ENCODE results near the gene COL8A1.

Gene COL8A1

GRCh38 chr3:99753268-99753975 is 115.0 kb downstream of the COL8A1 start:
- in situ Hi-C loops (cut with MboI; ENCODE audit: low sequenced_read_pairs), result no loop called here

DNA sequence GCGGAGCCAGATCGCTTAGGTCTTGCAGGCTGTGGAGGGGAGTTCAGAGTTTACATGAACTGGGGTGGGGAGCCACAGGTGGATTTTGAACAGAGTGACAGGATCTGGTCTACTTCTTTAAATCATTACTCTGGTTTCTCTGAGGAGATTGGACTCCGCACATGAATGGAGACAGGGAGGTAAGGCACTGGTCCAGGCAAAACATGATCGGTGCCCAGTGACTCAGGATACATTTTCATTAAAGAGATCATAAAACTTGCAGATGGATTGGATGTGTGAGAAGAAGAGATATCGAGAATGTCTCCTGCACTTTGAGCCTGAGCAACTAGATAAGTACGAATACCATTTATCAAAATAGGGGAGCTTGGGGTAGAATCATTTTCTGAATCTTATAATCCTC is 117.4 kb downstream of the COL8A1 start:
- in situ Hi-C loops (cut with MboI; ENCODE audit: low sequenced_read_pairs), result no loop called here

DNA sequence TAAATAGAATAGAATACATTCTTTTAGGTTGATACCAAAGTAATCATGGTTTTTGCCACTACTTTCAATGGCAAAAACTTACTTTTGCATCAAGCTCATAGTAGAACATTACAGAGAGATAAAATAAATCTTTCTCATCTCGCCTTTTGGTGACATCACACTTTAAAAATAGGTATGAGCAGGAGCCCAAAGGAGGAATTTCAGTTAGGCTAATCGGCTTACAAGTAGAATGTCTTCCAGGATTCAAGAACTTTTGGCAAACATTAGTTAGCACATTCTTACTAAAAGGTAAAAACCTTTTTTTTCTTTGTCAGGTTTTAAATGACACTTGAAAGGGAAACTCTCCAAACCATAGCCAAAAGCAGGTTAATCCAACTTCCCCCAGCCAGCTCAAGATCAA is 119.6 kb downstream of the COL8A1 start:
- in situ Hi-C loops (cut with MboI; ENCODE audit: low sequenced_read_pairs), result no loop called here

GRCh38 chr3:99758502-99759177 is 120.2 kb downstream of the COL8A1 start:
- in situ Hi-C loops (cut with MboI; ENCODE audit: low sequenced_read_pairs), result no loop called here

DNA sequence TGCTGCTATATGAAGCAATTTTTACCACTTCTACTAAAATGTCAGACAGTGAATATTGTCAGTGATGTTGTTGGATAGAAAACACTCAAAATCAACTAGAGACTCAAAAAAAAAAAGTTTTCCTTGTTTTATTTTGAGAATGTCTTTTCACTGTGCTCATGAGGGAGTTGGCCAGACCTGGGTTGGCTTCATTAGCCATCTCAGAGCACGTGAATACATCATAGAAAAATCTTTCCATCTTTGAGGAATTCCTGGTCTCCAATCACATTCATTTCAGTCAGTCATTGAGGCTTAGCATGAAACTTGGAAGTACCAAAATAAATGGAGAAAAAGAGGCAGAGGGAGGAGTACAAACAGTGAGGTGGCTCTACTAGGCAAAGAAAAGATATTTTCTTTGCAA is 121.6 kb downstream of the COL8A1 start:
- in situ Hi-C loops (cut with MboI; ENCODE audit: low sequenced_read_pairs), result no loop called here

GRCh38 chr3:99760629-99761028 is 122.2 kb downstream of the COL8A1 start:
- in situ Hi-C loops (cut with MboI; ENCODE audit: low sequenced_read_pairs), result no loop called here

GRCh38 chr3:99761415-99762165 is 123.2 kb downstream of the COL8A1 start:
- in situ Hi-C loops (cut with MboI; ENCODE audit: low sequenced_read_pairs), result no loop called here

GRCh38 chr3:99762901-99763300 is 124.5 kb downstream of the COL8A1 start:
- in situ Hi-C loops (cut with MboI; ENCODE audit: low sequenced_read_pairs), result no loop called here

DNA sequence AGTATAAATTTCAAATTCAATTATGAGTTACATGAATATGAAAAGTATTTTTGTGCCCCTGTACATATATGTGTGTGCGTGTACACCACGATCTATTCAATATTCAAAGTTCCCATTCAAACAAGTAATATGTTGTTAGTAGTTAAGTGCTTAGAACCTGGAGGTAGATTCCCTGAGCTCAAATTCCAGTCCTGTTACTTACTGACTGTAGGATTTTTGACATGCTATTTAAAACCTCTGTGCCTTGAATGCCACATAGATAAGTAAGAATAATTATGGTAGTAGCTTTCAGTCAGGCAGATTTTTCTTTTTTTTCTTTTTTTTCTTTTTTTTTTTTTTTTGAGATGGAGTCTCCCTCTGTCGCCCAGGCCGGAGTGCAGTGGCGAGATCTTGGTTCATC is 126.0 kb downstream of the COL8A1 start:
- in situ Hi-C loops (cut with MboI; ENCODE audit: low sequenced_read_pairs), result no loop called here

- in situ Hi-C loops (cut with MboI; ENCODE audit: low sequenced_read_pairs), result no loop called here
Measured at GRCh38 chr3:99765042-99765942, 126.9 kb downstream of the COL8A1 start.

- in situ Hi-C loops (cut with MboI; ENCODE audit: low sequenced_read_pairs), result no loop called here
Measured at GRCh38 chr3:99767291-99767690, 128.9 kb downstream of the COL8A1 start.

- in situ Hi-C loops (cut with MboI; ENCODE audit: low sequenced_read_pairs), result no loop called here
Measured at GRCh38 chr3:99768126-99768525, 129.7 kb downstream of the COL8A1 start.

- in situ Hi-C loops (cut with MboI; ENCODE audit: low sequenced_read_pairs), result no loop called here
Measured at GRCh38 chr3:99768808-99769501, 130.6 kb downstream of the COL8A1 start.

DNA sequence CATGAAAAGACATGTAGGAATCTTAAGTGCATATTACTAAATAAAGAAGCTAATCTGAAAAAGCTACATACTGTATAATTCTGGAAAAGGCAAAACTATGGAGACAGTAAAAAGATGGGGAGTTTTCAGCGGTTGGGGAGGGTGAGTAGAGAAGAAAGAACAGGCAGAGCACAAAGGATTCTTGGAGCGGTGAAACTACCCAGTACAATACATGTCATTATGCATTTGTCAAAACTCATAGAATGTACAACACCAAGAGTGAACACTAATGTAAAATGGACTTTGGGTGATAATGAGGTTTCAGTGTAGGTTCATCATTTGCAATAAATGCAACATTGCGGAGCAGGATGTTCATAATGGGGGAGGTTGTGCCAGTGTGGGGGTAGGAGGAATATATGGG is 133.8 kb downstream of the COL8A1 start:
- in situ Hi-C loops (cut with MboI; ENCODE audit: low sequenced_read_pairs), result no loop called here

DNA sequence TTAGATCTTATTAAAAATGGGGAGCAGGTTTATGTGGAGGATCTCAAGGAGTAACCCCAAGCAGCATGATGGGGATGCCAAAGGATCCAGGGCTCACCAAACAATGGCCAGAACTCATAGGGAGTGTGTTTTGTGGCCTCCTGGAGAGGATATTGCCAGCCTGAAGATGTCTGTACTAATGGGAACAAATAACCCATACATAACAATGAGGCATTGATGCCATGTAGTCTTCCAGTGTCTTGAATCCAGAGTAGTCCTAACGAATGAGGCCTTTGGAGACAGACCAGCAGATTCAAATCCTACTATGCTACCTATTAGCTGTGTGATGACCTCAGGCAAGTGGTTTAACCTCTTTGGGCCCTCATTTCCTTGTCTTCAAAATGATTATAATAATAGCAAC is 134.3 kb downstream of the COL8A1 start:
- in situ Hi-C loops (cut with MboI; ENCODE audit: low sequenced_read_pairs), result no loop called here

GRCh38 chr3:99774467-99774866 is 136.1 kb downstream of the COL8A1 start:
- in situ Hi-C loops (cut with MboI; ENCODE audit: low sequenced_read_pairs), result no loop called here

DNA sequence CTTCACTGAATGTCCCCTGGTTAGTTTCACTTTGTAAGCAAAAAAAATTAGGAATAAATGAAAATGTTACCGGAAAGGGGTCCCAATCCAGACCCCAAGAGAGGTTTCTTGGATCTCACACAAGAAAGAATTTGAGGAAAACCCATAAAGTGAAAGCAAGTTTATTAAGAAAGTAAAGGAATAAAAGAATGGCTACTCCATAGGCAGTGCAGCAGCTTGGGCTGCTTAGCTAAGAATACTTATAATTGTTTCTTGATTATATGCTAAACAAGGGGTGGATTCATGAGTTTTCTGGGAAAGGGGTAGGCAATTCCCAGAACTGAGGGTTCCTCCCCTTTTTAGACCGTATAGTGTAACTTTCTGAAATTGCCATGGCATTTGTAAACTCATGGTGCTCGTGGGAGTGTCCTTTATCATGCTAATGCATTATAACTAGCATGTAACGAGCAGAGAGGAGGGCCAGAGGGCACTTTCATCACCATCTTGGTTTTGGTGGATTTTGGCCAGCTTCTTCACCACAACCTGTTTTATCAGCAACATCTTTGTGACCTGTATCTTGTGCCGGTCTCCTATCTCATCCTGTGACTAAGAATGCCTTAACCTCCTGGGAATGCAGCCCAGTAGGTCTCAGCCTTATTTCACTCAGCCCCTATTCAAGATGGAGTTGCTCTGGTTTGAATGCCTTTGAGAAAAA is 138.3 kb downstream of the COL8A1 start:
- in situ Hi-C loops (cut with MboI; ENCODE audit: low sequenced_read_pairs), result no loop called here

GRCh38 chr3:99777210-99777549 is 138.8 kb downstream of the COL8A1 start:
- in situ Hi-C loops (cut with MboI; ENCODE audit: low sequenced_read_pairs), result no loop called here

GRCh38 chr3:99777708-99778107 is 139.3 kb downstream of the COL8A1 start:
- in situ Hi-C loops (cut with MboI; ENCODE audit: low sequenced_read_pairs), result no loop called here

- in situ Hi-C loops (cut with MboI; ENCODE audit: low sequenced_read_pairs), result no loop called here
Measured at GRCh38 chr3:99780749-99781148, 142.4 kb downstream of the COL8A1 start.
